PFSK-1 (cell line): ENCODE measurements around the gene PTX3.

Experiments
- FOXP2 ChIP-seq: optimal IDR thresholded peaks from 2 replicates; pipeline ENCODE3; 2011; ENCODE audit warnings: borderline replicate concordance, control low read depth, inconsistent platforms; ENCODE audit not compliant: insufficient read depth; ENCODE audit errors: extremely low read length, extremely low read depth
- POLR2AphosphoS5 ChIP-seq: IDR thresholded peaks from 2 replicates; pipeline ENCODE4 v1.6.1; 2012; ENCODE audit warnings: low read depth, mild to moderate bottlenecking, control low read depth, low read length, moderate library complexity
- SIN3A ChIP-seq: IDR thresholded peaks from 2 replicates; pipeline ENCODE4 v1.6.1; 2012; ENCODE audit warnings: mild to moderate bottlenecking, low read length, moderate library complexity, borderline replicate concordance; ENCODE audit not compliant: insufficient read depth
- TAF1 ChIP-seq: IDR thresholded peaks from 2 replicates; pipeline ENCODE4 v1.6.1; 2012; ENCODE audit warnings: low read length, control low read depth, borderline replicate concordance; ENCODE audit not compliant: insufficient read depth
- TF ChIP-seq, protein P1 (sequence below), 2 experiments: IDR thresholded peaks; 2 replicates each; pipeline versions ENCODE4 v1.6.1 to v1.8.0; 2011 to 2012; ENCODE audit warnings: low read depth in 2 of 2, low read length in 2 of 2, control low read depth in 1 of 2, inconsistent platforms in 1 of 2, mild to moderate bottlenecking in 1 of 2, moderate library complexity in 1 of 2; ENCODE audit not compliant: insufficient read depth in 1 of 2

Gene PTX3

DNA sequence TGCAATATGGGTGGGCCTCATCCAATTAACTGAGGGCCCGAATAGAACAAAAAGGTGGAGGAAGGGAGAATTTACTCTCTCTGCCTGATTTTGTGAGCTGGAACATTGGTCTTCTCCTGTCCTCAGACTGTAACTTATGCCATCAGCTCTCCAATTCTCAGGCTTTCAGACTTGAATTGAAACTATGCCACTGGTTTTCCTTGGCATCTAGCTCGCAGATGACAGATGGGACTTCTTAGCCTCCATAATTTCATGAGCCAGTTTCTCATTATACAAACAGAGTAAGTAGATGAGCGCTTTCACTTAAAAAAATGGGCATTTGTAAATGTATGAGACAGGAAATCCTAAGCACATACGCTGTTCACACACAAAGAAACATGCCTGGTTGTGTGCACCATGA is 8.7 kb upstream of the PTX3 start:
- no peak for TF ChIP-seq SIN3A
- TF ChIP-seq, protein P1, sequence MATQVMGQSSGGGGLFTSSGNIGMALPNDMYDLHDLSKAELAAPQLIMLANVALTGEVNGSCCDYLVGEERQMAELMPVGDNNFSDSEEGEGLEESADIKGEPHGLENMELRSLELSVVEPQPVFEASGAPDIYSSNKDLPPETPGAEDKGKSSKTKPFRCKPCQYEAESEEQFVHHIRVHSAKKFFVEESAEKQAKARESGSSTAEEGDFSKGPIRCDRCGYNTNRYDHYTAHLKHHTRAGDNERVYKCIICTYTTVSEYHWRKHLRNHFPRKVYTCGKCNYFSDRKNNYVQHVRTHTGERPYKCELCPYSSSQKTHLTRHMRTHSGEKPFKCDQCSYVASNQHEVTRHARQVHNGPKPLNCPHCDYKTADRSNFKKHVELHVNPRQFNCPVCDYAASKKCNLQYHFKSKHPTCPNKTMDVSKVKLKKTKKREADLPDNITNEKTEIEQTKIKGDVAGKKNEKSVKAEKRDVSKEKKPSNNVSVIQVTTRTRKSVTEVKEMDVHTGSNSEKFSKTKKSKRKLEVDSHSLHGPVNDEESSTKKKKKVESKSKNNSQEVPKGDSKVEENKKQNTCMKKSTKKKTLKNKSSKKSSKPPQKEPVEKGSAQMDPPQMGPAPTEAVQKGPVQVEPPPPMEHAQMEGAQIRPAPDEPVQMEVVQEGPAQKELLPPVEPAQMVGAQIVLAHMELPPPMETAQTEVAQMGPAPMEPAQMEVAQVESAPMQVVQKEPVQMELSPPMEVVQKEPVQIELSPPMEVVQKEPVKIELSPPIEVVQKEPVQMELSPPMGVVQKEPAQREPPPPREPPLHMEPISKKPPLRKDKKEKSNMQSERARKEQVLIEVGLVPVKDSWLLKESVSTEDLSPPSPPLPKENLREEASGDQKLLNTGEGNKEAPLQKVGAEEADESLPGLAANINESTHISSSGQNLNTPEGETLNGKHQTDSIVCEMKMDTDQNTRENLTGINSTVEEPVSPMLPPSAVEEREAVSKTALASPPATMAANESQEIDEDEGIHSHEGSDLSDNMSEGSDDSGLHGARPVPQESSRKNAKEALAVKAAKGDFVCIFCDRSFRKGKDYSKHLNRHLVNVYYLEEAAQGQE (IDR thresholded peaks at IDR 0.05; ENCODE audit: insufficient read depth in 1 of 2, low read depth in 2 of 2, low read length in 2 of 2), result no peak
- TF ChIP-seq FOXP2, result no peak
- no peak for TF ChIP-seq TAF1
- no peak for TF ChIP-seq POLR2AphosphoS5

DNA sequence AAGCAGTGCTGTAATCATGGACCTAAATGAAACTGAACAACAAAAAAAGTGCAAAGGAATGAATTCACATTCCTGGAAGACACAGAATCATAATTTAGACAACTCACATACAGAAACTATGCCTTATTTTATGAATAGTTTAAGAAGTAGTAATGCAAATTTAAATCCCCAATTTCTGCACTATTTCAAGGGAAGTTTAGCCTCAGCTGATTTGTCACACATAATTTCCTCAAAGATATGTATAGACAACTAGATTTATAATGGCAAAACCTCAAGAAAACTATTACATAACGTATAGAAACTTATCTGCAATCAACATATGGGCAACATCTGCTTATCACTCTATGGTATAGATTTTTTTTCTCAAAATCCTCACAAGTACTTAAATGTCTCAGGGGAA is 7.8 kb upstream of the PTX3 start:
- TF ChIP-seq SIN3A, result no peak
- TF ChIP-seq FOXP2, result no peak
- no peak for TF ChIP-seq POLR2AphosphoS5
- TF ChIP-seq, protein P1 (IDR thresholded peaks at IDR 0.05; ENCODE audit: insufficient read depth in 1 of 2, low read depth in 2 of 2, low read length in 2 of 2), result no peak
- TF ChIP-seq TAF1, result no peak

DNA sequence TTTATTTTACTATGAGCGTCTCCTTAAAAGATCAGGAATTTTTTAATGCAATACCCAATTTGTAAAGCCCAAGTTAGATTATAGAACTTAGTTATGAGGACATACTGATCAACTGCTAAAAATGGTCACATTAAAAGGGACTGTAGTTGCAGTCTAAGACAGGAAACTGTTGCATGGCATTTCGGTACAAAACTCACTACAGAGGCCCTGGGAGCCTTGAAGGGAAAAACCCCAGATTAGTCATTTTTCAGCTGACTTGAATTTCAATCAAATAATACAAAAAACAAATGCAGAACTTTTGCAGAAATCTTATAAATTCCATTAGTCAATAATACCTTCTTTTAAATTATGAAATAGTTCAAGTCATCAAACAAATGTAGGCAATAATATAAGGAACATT is 6.9 kb upstream of the PTX3 start:
- no peak for TF ChIP-seq FOXP2

DNA sequence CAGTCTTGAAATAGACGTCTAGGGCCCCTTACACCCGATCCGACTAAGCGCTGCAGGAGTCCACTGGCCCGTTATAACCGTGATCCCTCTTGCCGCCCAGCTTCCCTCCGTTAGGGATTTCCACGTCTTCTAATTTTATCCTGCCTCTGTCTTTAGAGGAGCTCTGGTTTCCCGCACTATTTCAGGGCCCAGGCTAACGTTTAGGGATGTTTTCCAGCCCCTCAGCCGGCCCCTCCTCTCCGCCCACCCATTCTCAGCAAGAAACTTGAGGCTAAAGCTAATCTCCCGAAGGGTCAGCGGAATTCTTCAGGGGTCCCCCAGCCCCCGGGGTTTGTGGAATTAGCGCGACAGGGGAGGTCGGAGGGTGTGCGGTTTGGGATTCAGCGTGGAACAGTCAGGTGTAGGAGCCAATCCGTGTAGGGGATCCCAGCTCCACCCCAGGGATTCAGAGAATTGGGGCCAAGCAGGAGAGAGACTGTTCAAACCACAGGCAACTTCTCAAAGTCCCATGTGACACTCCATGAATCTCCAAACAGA is 1.6 kb downstream of the PTX3 start:
- TF ChIP-seq POLR2AphosphoS5 (no peak), TAF1 (no peak), SIN3A (no peak), FOXP2 (no peak)
- TF ChIP-seq, protein P1 (IDR thresholded peaks at IDR 0.05; ENCODE audit: insufficient read depth in 1 of 2, low read depth in 2 of 2, low read length in 2 of 2), result no peak

DNA sequence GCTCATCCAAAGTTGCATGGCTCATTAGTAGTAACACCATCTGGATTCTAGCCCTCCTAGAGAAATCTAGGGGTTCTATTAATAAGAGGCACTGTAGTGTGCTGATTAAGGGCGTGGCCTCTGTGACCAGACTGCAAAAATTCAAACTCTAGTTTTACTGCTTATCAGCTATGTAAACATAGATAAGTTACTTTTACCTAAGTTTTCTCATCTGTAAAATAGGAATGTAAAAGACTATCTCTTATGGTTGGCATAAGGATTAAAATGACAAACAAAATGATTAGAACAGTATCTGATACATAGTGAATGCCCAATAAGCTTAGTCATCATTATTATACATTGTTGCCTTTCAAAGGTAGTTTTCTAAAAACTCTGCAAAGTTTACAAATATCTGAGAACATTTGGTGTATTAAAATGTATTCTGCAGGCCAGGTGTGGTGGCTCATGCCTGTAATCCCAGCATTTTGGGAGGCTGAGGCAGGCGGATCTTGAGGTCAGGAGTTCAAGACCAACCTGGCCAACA is 4.5 kb downstream of the PTX3 start:
- TF ChIP-seq, protein P1 (IDR thresholded peaks at IDR 0.05; ENCODE audit: insufficient read depth in 1 of 2, low read depth in 2 of 2, low read length in 2 of 2), result no peak
- no peak for TF ChIP-seq FOXP2
- no peak for TF ChIP-seq POLR2AphosphoS5
- TF ChIP-seq SIN3A, result no peak
- no peak for TF ChIP-seq TAF1
